ENCODE measurements around the gene PLA2G4E. TPM values are rescaled to one million over a fixed set of nuclear protein-coding genes. Genes with fewer than 3 reads are reported as not detected.

PLA2G4E gene
- total RNA-seq, 4 donors from 2014 or later = not detected

- Histone ChIP-seq H3K9me3 (no peaks in the 10 kb centered on the region), H3K27me3 (no peaks in the 10 kb centered on the region), H3K4me1 (peaks cover 0 to 18% (median 0%) of the 10 kb centered on the region in 4 donors), H3K4me3 (no peak overlapping the region), H3K36me3 (no peaks in the 10 kb centered on the region), H3K27ac (no peak overlapping the region)
- TF ChIP-seq POLR2A (IDR thresholded peaks at IDR 0.05) = no peak
- no peak for TF ChIP-seq EP300 (IDR thresholded peaks at IDR 0.05)
- TF ChIP-seq CTCF (IDR thresholded peaks at IDR 0.05) = no peak
- 92 to 93% methylated on average over 10 of the region's 10 CpGs for WGBS, 2 donors
- DNase-seq (ENCODE audit: low spot score in 2 of 2) = no peak
These were observed 38.5 kb downstream of the PLA2G4E start for GRCh38 chr15:41982133-41982930.

GRCh38 chr15:41981371-41982132, 39.3 kb downstream of the PLA2G4E start:
- Histone ChIP-seq H3K4me3 (no peak overlapping the region), H3K9me3 (no peaks in the 10 kb centered on the region), H3K4me1 (peaks cover 0 to 18% (median 0%) of the 10 kb centered on the region in 4 donors), H3K27ac (no peak overlapping the region), H3K27me3 (no peaks in the 10 kb centered on the region), H3K36me3 (no peaks in the 10 kb centered on the region)
- DNase-seq (ENCODE audit: low spot score in 2 of 2) = no peak
- whole genome bisulfite sequencing, 2 donors = 84 to 86% methylated on average over 10 of the region's 10 CpGs
- TF ChIP-seq EP300 (IDR thresholded peaks at IDR 0.05) (no peak), CTCF (IDR thresholded peaks at IDR 0.05) (no peak), POLR2A (IDR thresholded peaks at IDR 0.05) (no peak)

GRCh38 chr15:41980654-41981323, 40.1 kb downstream of the PLA2G4E start:
- H3K4me1 ChIP-seq = peaks cover 0 to 18% (median 0%) of the 10 kb centered on the region in 4 donors
- no peak for DNase-seq (ENCODE audit: low spot score in 2 of 2)
- TF ChIP-seq POLR2A (IDR thresholded peaks at IDR 0.05) = no peak
- TF ChIP-seq EP300 (IDR thresholded peaks at IDR 0.05) = no peak
- TF ChIP-seq CTCF (IDR thresholded peaks at IDR 0.05) = no peak
- H3K27ac ChIP-seq = no peak overlapping the region
- no peaks in the 10 kb centered on the region for H3K36me3 ChIP-seq
- H3K9me3 ChIP-seq = no peaks in the 10 kb centered on the region
- H3K27me3 ChIP-seq = no peaks in the 10 kb centered on the region
- 72 to 75% methylated on average over 7 of the region's 7 CpGs for WGBS, 2 donors
- no peak overlapping the region for H3K4me3 ChIP-seq

- TF ChIP-seq EP300 (IDR thresholded peaks at IDR 0.05) = no peak
- TF ChIP-seq CTCF (IDR thresholded peaks at IDR 0.05) = no peak
- no peak for TF ChIP-seq POLR2A (IDR thresholded peaks at IDR 0.05)
- DNase-seq (ENCODE audit: low spot score in 2 of 2) = no peak
These were observed 41.2 kb downstream of the PLA2G4E start for GRCh38 chr15:41979493-41980266.

More at GRCh38 chr15:41979493-41980266, 41.2 kb downstream of the PLA2G4E start:
- no peak overlapping the region for H3K4me3 ChIP-seq
- no peaks in the 10 kb centered on the region for H3K27me3 ChIP-seq
- WGBS, 2 donors = 87 to 88% methylated on average over 5 of the region's 5 CpGs
- no peaks in the 10 kb centered on the region for H3K36me3 ChIP-seq
- no peaks in the 10 kb centered on the region for H3K9me3 ChIP-seq
- peaks cover 0 to 18% (median 0%) of the 10 kb centered on the region in 4 donors for H3K4me1 ChIP-seq
- H3K27ac ChIP-seq = no peak overlapping the region
